ENCODE results near the gene COL18A1. TPM values are rescaled to one million over a fixed set of nuclear protein-coding genes. Genes with fewer than 3 reads are reported as not detected.

COL18A1 gene
- total RNA-seq, 1 donor from 2014 or later, result 61.1 TPM

DNA sequence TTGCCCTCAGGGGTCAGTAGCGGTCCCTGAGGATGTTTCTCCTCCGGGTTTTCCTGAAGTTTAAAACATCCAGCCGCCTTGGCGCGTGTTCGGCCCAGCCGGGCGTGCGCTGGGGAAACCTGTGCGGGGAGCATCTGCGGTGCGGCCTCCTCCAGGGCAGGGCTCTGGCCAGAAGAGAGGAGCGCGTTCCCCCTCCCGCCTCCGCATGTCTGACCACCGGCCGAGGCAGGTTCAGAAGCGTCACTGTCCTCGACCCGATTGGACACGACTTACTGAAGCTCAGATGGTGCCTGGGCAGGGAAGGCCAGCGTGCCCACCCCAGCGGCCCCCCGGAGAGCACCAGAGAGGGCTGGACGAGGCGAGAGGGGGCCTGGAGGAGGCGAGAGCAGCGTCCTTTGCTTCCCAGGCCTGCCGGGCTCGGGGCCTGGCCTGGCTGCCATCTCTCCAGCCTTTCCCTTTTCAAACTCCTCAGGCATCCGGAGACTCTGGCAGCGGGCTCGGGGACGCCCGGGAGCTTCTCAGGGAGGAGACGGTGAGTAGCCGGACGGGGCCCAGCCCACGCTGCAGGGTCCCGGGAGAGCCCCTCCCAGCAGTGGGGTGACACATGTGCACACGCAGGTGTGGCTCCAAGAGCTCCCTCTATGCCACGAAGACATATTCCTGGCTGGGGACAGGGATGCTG is 70.2 kb downstream of the COL18A1 start:
- Mint-ChIP-seq H3K36me3 (ENCODE audit: low read depth, unreplicated experiment) (peaks cover 19% of the 10 kb centered on the region), H3K27me3 (ENCODE audit: unreplicated experiment) (peaks cover 6% of the 10 kb centered on the region), H3K4me3 (ENCODE audit: unreplicated experiment) (no peak overlapping the region), H3K4me1 (ENCODE audit: unreplicated experiment) (peaks cover 14% of the 10 kb centered on the region), H3K9me3 (ENCODE audit: unreplicated experiment) (no peaks in the 10 kb centered on the region), H3K27ac (ENCODE audit: unreplicated experiment) (no peak overlapping the region)
- no peak for DNase-seq (ENCODE audit: low spot score)
- TF ChIP-seq, protein P1, sequence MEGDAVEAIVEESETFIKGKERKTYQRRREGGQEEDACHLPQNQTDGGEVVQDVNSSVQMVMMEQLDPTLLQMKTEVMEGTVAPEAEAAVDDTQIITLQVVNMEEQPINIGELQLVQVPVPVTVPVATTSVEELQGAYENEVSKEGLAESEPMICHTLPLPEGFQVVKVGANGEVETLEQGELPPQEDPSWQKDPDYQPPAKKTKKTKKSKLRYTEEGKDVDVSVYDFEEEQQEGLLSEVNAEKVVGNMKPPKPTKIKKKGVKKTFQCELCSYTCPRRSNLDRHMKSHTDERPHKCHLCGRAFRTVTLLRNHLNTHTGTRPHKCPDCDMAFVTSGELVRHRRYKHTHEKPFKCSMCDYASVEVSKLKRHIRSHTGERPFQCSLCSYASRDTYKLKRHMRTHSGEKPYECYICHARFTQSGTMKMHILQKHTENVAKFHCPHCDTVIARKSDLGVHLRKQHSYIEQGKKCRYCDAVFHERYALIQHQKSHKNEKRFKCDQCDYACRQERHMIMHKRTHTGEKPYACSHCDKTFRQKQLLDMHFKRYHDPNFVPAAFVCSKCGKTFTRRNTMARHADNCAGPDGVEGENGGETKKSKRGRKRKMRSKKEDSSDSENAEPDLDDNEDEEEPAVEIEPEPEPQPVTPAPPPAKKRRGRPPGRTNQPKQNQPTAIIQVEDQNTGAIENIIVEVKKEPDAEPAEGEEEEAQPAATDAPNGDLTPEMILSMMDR (IDR thresholded peaks at IDR 0.05; ENCODE audit: unreplicated experiment), result no peak

- Mint-ChIP-seq H3K36me3 (ENCODE audit: low read depth, unreplicated experiment) (peaks cover 17% of the 10 kb centered on the region), H3K27ac (ENCODE audit: unreplicated experiment) (no peak overlapping the region), H3K27me3 (ENCODE audit: unreplicated experiment) (peaks cover 6% of the 10 kb centered on the region)
Observed at GRCh38 chr21:45475797-45476570, 71.0 kb downstream of the COL18A1 start.

GRCh38 chr21:45476582-45476981 is 71.6 kb downstream of the COL18A1 start:
- no peaks in the 10 kb centered on the region for H3K9me3 Mint-ChIP-seq (ENCODE audit: unreplicated experiment)
- H3K4me1 Mint-ChIP-seq (ENCODE audit: unreplicated experiment), result peaks cover 14% of the 10 kb centered on the region
- peak overlapping the region; percentile 2 for H3K4me3 Mint-ChIP-seq (ENCODE audit: unreplicated experiment)
- TF ChIP-seq, protein P1 (IDR thresholded peaks at IDR 0.05; ENCODE audit: unreplicated experiment), result no peak
- DNase-seq (ENCODE audit: low spot score), result no peak
- H3K27me3 Mint-ChIP-seq (ENCODE audit: unreplicated experiment), result peaks cover 8% of the 10 kb centered on the region
- peak overlapping the region; percentile 1 for H3K27ac Mint-ChIP-seq (ENCODE audit: unreplicated experiment)
- H3K36me3 Mint-ChIP-seq (ENCODE audit: low read depth, unreplicated experiment), result peaks cover 17% of the 10 kb centered on the region

More at GRCh38 chr21:45475797-45476570, 71.0 kb downstream of the COL18A1 start:
- Mint-ChIP-seq H3K4me1 (ENCODE audit: unreplicated experiment) (peaks cover 14% of the 10 kb centered on the region), H3K9me3 (ENCODE audit: unreplicated experiment) (no peaks in the 10 kb centered on the region), H3K4me3 (ENCODE audit: unreplicated experiment) (no peak overlapping the region)
- TF ChIP-seq, protein P1 (IDR thresholded peaks at IDR 0.05; ENCODE audit: unreplicated experiment), result no peak
- DNase-seq (ENCODE audit: low spot score), result no peak

GRCh38 chr21:45477176-45478114 is 72.5 kb downstream of the COL18A1 start:
- H3K4me1 Mint-ChIP-seq (ENCODE audit: unreplicated experiment), result peaks cover 14% of the 10 kb centered on the region
- H3K27me3 Mint-ChIP-seq (ENCODE audit: unreplicated experiment), result peaks cover 8% of the 10 kb centered on the region
- H3K36me3 Mint-ChIP-seq (ENCODE audit: low read depth, unreplicated experiment), result peaks cover 17% of the 10 kb centered on the region
- peak overlapping the region; percentile 45 for H3K4me3 Mint-ChIP-seq (ENCODE audit: unreplicated experiment)
- no peak overlapping the region for H3K27ac Mint-ChIP-seq (ENCODE audit: unreplicated experiment)
- no peak for DNase-seq (ENCODE audit: low spot score)
- no peaks in the 10 kb centered on the region for H3K9me3 Mint-ChIP-seq (ENCODE audit: unreplicated experiment)
- TF ChIP-seq, protein P1 (IDR thresholded peaks at IDR 0.05; ENCODE audit: unreplicated experiment), result no peak

Measured in endothelial cell (in vitro differentiated cells).